HG02763 (cell line): ENCODE measurements around the gene PITPNM2.
"Not testable (repeated sequence)": the region's sequence is repeated elsewhere in the genome, so short reads cannot be mapped to it uniquely, and the experiment has no call there.

Source experiments
- ATAC-seq: cut with Tn5 transposase; IDR thresholded peaks from one replicate; pipeline ENCODE4 v1.9.1; 2021; ENCODE audit warnings: mild to moderate bottlenecking, moderate library complexity; ENCODE audit not compliant: unreplicated experiment

PITPNM2 gene

GRCh38 chr12:123121670-123122069 is 29.2 kb downstream of the PITPNM2 start:
- no peak for ATAC-seq

GRCh38 chr12:123120452-123121166 is 30.3 kb downstream of the PITPNM2 start:
- ATAC-seq = peak; percentile 20

GRCh38 chr12:123119808-123120207 is 31.1 kb downstream of the PITPNM2 start:
- peak; percentile 64 for ATAC-seq

- no peak for ATAC-seq
Observed at GRCh38 chr12:123118497-123118896, 32.4 kb downstream of the PITPNM2 start.

GRCh38 chr12:123115409-123116121 is 35.3 kb downstream of the PITPNM2 start:
- no peak for ATAC-seq

- no peak for ATAC-seq
Observed at GRCh38 chr12:123114304-123115083, 36.4 kb downstream of the PITPNM2 start.

- ATAC-seq = no peak
Observed at GRCh38 chr12:123113026-123113425, 37.9 kb downstream of the PITPNM2 start.

- ATAC-seq = no peak
Observed at GRCh38 chr12:123111498-123112165, 39.3 kb downstream of the PITPNM2 start.

GRCh38 chr12:123109319-123109772 is 41.5 kb downstream of the PITPNM2 start:
- no peak for ATAC-seq

- ATAC-seq = no peak
Observed at GRCh38 chr12:123108682-123109066, 42.2 kb downstream of the PITPNM2 start.

- ATAC-seq = no peak
Observed at GRCh38 chr12:123107926-123108681, 42.8 kb downstream of the PITPNM2 start.

- no peak for ATAC-seq
Observed at GRCh38 chr12:123106640-123107359, 44.1 kb downstream of the PITPNM2 start.

GRCh38 chr12:123105211-123105826 is 45.6 kb downstream of the PITPNM2 start:
- no peak for ATAC-seq

GRCh38 chr12:123104809-123105208 is 46.1 kb downstream of the PITPNM2 start:
- ATAC-seq = no peak

GRCh38 chr12:123104094-123104493 is 46.8 kb downstream of the PITPNM2 start:
- not testable (repeated sequence) for ATAC-seq

GRCh38 chr12:123102781-123103503 is 47.9 kb downstream of the PITPNM2 start:
- no peak for ATAC-seq

- ATAC-seq = no peak
Observed at GRCh38 chr12:123102366-123102765, 48.5 kb downstream of the PITPNM2 start.

- no peak for ATAC-seq
Observed at GRCh38 chr12:123101526-123101925, 49.4 kb downstream of the PITPNM2 start.
